C1 segment of cervical spinal cord (tissue), 14 donors: Measurements from ENCODE around the gene ZNF223.

Experiments
- DNase-seq, 14 donors: peaks; one replicate each; lab custom pipeline; 2025; lab: John Stamatoyannopoulos, UW

Gene ZNF223

DNA sequence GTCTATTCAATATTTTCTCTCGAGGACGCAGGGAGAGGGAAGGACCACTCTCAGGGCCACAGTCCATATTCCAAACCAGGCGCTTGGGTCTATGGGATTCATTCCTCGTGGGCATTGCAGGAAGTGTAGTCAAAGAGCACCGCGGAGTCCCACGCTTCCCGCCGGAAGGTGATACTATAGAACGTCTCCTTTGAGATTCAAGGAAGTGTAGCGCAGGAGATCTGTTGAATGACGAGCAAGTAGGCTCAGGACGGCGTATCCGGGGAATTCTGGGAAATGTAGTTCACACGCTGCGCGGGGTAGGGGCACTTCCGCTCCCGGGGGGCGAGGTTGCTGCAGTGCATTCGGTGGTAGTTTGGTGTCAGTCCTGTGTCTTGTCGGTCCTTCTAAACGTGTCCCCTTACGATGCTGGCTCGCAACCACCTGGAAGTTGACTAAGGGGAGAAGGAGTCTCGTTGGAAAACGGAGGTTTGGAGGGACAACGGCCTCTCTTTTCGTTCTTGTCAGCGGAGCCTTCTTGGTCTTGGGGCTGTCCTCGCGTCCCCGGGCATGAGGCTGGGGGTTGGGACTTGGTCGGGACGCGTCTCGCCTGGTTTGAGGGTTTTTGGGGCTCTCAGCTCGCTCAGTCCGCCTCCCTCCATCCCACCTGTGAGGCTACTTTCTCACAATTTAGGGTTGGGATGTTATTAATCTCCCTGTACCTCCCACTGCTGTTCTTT is 20.1 kb downstream of the ZNF223 start, which contains the start of gene ZNF284:
Gene ZNF284 (plus strand): TSS at position 336 of the 719 bp plus-strand sequence. CDS start 4,231 bp downstream, outside the sequence.
- DNase-seq, result peak; percentile 41 to 94 (median 86)

DNA sequence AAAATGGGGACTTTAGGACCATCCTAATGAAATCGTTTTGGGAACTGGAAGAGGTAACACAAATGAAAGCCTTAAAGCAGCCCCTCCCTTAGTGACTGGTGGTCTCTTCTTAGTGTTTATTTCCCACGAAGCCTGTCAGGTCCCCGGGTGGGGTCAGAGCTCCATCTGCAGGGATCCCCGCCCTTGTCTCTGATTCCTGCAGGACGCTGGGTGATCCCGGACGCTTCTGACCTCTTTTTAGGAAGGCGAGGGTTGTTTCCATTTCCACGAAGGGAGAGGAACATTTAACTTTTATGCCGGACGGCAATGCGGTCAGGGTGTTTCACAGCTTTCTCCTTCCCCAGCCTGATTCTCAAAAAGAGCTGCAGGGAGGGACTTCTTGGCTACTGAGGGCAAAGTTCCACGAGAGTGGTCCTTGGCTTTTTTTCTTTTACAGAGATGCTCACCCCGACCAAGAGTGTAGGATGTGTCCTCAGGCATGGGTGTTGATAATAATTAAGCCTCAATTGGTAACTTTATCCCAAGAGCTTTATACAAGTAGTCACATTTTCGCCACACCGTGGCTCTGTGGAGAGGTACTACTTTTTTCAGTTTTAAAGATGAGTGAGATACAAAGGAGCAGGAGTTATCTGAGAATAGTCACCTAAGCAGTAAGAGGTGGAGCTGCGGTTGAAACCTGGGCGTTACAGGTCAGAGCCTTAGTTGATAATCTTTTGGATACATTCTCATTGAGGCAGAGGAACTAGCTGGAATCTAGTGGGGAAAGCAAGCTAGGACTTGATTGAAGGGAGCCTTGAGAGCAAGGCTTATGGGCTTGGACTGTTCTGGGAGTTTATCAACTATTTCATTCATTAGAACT is 20.9 kb downstream of the ZNF223 start:
- DNase-seq, result peak in 1 of 14 donors; percentile 5

DNA sequence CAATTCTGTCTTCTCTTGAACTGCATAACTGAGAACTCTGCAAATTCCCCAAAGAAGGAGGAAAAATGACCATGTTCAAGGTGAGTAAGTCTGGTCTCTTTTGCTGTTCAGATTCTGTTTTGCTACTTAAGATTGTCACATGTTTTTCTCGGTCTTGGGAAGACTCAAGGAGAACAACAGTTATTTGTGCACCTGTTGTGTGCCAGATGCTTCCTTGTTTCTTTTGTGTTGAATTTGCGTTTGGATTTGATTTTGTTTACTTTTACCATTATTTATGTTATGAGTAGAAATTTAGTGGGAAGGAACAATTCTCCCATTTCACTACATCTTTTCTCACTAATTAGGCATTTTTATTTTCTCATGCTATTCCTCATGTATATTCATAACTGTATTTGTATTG is 24.5 kb downstream of the ZNF223 start:
- DNase-seq, result no peak

DNA sequence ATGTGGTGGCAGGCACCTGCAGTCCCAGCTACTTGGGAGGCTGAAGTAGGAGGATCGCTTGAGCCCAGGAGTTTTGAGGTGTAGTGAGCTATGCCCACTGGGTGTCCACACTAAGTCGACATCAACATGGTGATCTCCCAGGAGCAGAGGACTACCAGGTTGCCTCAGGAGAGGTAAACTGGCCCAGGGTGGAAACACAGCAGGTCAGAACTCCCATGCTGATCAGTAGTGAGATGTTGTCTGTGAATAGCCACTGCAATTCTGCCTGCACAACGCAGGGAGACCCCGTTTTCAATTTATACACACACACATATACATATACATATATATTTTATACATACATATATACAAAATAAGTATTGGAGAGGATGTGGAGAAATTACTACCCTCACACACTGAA is 40.3 kb downstream of the ZNF223 start:
- no peak for DNase-seq

DNA sequence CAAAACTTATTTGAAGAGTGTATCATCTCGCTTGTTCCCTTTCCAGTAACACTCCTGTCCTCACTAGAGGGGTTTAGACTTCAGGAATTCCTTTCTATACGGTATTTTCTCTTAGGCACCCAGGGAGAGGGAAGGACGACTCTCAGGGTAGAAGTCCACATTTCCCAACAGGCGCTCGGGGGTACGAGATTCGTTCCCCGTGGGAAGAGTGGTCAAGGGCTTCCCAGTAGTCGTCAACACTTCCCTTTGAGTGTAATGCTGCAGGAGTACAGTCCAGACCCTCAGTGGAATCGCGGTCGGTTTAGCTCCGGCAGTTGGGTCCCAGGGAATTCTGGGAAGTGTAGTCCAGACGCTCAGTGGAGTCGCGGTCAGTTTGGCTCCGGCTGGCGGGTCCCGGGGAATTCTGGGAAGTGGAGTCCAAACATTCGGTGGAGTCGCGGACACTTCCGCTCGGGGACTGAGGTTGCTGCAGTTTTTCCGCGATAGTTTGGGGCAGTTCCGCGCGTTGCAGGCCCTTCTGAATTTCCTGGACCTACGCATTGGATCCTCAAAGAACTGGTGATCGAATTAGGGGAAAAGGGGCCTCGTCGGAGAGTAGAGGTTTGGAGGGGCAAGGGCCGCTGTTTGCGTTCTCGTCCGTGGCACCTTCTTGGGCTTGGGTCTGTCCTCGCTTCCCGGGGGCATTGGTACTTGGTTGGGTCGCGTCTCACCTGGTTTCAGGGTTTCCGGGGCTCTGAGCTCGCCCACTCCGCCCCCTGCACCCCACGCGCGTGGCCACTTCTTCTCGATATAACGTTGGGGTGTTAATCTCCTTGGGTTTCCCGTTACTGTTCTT is 42.3 kb downstream of the ZNF223 start, which contains the start of gene ZNF224:
Gene ZNF224 (plus strand): TSS at position 431 of the 835 bp plus-strand sequence. CDS start 3,513 bp downstream, outside the sequence.
- DNase-seq, result peak; percentile 47 to 94 (median 88)

DNA sequence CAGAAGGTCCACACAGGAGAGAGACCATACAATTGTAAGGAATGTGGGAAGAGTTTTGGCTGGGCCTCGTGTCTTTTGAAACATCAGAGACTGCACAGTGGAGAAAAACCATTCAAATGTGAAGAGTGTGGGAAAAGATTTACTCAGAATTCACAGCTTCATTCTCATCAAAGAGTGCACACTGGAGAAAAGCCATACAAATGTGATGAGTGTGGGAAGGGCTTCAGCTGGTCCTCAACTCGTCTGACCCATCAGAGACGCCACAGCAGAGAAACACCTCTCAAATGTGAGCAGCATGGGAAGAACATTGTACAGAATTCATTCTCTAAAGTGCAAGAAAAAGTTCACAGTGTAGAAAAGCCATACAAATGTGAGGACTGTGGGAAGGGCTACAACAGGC is 55.9 kb downstream of the ZNF223 start:
- DNase-seq, result no peak

DNA sequence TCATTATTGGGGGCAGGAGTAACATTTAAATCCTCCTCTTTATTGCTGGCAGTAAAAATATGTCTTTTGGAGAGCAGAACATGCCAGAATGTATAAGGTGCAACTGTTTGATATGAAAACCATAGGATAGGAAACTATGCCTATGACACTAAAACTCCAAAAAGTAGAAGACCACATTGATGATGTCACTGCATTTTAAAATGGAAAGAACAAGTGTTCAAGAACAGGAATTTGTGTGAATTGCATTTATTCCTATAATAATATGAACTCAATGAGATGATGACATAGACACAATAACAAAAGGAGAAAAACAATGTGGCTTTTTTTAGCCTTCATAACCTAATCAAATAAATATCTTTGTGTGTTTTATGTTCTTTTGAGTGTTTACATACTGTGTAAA is 57.6 kb downstream of the ZNF223 start:
- no peak for DNase-seq

GRCh38 chr19:44111910-44112463 is 60.2 kb downstream of the ZNF223 start:
- DNase-seq, result peak in 1 of 14 donors; percentile 0

GRCh38 chr19:44112802-44113137 is 60.9 kb downstream of the ZNF223 start:
- DNase-seq, result no peak

GRCh38 chr19:44113138-44113783 is 61.4 kb downstream of the ZNF223 start, which contains the start of gene ZNF225:
Gene ZNF225 (plus strand): TSS chr19:44113399. CDS start chr19:44115828, 2,429 bp downstream.
- DNase-seq, result peak; percentile 66 to 99 (median 94)

- DNase-seq, result peak in 8 of 14 donors; percentile 2 to 39 (median 25)
Measured at GRCh38 chr19:44113784-44114390, 62.1 kb downstream of the ZNF223 start.
